ENCODE results near the gene EFEMP2.

Gene EFEMP2

DNA sequence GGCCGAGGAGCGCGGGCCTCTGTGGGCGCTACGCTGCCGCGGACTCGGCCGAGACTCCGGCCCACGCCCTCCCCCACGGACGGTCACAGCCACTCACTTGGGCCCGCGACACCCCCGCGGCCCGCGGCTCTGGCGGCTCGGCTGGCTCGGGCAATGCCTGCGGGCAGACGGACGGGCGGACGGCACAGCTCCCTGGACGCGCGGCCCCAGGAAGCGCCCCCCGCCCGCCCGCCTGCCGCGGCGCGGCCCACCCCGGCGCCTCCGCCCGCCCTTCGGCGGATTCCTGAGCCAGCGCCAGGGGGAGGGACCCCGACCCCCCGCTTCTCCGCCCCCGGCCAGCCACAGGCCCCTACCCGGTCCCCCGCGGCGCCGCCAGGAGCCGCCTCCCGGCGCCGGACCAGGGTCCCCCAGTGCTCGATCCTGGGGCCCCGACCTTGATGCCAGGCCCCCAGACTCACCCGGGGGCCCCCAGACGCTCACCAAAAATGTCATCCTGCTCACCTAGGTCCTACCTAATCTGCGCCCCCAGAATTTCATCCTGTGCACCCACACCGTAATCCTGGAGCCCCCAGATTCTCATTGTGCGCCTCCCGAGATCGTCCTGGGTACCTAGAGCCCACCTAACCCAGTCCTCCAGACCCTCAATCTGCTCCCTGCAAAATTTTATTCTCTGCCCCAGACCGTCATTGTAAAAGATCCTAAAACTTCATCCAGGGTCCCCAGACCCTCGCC, at the start of gene EFEMP2:
EFEMP2 (minus strand) TSS at position 215 of the 732 bp plus-strand sequence. CDS start 446 bp downstream, outside the sequence.
- no peak for DNase-seq

DNA sequence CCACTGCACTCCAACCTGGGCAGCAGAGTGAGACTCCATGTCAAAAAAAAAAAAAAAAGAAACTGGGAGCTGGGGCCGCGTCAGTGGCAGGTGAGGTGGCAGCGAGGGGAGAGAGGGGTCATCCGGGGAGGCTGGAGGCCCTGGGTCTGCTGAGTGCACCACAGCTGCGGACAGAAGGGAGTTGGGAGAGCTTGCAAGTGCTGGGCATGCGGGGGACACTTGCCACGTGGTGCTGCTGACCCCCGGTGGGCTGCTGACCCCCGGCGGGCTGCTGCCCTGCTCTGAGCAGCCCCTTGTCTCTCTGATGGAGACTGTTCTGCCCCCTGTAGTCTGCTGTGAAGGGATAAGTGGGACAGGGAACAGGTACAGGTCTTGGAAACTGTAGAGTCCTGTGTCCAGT, 49.3 kb upstream of the EFEMP2 start:
- DNase-seq: no peak

DNA sequence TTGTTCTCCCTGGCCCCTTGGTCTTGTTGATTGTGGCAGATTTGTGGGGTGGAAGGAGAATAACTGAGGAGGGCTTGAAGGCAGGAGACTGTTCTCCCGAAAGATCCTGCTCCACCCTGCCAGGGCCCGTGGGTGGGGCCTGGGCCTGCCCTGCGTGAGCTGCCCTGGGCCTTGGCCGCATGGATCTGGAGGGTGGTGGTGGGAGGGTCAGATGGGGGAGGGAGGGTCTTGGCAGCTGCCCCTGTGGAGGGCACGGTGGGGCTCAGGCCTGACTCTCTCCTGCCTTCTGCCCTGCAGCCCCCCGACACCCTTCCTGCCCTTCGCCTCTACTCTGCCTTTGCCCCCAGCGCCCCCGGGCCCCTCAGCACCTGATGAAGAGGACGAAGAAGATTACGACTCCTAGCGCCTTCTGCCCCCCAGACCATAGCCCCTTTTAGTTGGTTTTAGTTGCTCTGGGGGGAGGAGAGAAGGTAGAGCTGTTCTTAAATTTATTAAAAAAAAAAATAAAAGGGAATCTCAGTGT, 48.5 kb upstream of the EFEMP2 start:
- DNase-seq: no peak

DNA sequence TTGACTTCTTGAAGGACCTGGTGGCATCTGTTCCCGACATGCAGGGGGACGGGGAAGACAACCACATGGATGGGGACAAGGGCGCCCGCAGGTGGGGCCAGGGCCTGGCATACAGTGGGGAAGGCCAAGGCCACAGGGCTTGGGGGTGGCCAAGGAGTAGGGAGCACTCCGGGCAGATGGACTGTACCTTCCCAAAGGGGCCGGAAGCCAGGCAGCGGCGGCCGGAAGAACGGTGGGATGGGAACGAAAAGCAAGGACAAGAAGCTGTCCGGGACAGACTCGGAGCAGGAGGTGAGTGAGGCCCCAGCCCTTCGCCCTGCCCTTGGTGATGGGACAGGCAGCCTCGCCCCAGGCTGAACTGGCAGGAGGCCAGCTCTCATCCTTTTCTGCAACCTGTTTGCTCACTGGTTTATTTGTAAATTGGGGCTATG, 47.8 kb upstream of the EFEMP2 start:
- no peak for DNase-seq

DNA sequence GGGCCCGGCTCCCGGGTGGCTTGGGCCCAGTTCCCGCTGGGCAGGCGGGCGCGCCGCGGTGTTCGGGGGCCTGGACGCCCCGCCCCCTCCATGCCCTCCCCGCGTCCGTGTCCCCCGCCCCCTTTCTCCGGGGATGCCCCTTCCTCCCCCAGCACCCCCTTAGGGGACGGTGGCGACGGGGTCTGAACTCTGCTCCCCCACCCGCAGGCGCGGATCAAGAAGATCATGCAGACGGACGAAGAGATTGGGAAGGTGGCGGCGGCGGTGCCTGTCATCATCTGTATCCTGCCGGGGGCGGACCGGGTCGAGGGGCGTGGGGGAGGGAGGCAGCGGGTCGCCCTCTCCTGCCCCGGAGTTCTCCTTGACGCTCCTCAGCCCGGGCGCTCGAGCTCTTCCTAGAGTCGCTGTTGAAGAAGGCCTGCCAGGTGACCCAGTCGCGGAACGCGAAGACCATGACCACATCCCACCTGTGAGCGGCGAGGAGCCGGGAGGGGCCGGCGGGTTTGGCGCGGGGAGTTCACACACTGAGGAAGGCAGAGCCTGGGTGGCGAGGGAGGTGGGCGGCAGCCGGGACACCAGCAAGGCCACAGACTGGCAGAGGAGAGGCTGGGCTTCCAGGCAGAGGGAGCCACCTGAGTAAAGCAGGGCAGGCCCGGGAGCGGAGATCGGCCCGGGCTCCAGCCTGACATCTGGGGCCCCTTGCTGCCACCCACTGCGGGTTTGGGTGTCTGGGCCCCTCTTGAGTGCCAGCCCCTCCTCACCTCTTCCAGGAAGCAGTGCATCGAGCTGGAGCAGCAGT, 47.2 kb upstream of the EFEMP2 start:
- DNase-seq: no peak

DNA sequence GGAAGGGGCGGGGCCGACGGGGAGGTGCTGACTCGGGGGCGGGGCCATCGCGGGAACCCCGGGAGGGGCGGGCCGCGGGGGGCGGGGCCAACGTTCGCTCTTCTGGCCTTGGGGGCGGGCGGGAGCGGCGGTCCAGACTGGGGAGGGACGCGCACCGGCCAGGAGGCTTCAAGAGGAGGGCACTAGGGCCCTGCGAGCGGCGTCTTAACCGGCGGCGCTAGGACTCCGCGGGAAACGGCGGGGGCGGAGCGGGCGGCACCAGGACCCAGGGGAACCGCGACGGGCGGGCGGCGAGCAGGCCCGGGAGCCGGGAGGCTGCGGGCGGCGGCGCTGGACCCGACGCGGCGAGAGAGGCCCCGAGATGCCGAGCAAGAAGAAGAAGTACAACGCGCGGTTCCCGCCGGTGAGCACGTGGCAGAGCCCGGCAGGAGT, 46.6 kb upstream of the EFEMP2 start, which contains the start of gene DRAP1:
DRAP1 (plus strand) TSS at position 286 of the 432 bp plus-strand sequence; CDS start at position 362, 76 bp downstream.
- peak; percentile 93 to 98 for DNase-seq

DNA sequence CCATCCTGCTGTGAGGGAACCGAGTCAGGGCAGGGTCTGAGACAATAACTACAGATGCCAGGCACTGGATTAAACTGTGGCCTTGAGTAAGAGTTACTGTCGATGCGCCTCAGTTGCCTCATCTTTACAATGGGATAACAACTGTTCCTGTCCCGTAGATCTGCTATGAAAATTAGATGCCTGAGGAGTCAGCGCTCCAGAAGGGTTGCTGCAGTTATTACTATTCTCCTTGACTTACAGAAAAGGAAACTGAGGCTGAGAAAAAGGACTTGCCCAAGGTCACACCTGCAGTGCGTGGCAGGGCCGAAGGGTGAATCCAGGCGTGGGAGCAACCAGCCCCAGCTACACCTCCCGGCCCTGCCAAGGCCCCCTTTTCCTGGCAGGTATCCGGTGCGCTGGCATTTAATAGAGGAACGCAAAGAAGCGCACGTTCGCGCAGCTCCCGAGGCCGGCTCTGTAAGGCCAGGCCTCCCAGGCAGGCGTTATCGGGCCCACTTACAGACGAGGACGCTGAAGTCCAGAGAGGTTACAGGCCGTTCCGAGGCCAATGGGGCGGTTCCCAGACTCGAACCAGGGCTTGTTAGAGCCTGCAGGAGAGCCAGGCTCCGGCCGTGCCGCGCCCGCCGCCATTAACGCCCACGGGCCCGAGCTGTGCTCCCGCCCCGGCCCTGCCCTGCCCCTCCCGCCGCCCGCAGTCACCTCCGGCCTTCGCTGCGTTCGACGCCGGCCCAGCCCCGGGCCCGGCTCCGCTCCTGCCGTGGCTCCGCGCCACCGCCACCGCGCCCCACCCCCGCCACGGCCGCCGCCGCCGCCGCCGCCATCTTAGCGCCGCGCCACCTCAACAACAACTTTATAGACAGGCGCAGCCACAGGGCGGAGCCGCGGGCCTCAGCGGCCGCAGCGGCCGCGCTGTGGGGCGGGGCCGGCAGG, 45.9 kb upstream of the EFEMP2 start, which contains the start of gene C11orf68:
C11orf68 (minus strand) TSS at position 852 of the 930 bp plus-strand sequence; CDS start at position 821, 31 bp downstream.
- no peak for DNase-seq

DNA sequence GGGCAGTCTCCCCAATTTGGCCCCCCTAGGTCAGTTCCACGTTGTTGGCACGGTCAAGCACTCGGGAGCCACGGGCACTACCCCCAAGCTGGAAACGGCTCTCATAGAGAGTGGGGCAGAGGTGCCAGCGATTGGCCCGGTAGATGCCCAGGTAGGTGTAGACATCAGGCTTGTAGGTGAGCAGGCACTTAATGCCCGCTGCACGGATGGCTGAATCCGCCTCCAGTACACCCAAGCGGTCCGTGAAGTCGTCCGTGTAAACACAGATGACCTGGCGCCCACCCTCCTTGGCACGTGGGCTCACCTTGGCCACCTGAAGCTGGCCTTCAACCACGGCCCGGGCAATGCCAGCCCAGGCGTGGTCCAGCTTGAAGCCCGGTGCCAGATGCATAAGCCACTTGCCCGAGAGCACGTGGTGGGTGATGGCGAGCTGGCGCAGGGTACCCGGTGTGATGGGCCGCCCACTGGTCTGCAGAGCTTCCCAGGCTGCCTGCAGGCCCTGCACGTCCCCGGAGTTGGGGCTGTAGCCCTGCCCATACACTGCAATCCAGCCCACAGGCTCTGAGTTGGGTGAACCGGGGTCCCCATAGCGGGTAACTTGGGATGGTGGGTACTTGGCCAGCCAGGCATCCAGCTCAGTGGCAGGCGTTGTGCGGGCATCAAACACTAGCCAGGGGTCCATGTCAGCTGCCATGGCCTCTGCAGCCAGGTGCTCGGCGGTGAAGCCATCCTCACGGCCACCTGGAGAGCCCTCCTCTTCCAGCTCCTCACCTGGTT, 45.0 kb upstream of the EFEMP2 start:
- DNase-seq: no peak

DNA sequence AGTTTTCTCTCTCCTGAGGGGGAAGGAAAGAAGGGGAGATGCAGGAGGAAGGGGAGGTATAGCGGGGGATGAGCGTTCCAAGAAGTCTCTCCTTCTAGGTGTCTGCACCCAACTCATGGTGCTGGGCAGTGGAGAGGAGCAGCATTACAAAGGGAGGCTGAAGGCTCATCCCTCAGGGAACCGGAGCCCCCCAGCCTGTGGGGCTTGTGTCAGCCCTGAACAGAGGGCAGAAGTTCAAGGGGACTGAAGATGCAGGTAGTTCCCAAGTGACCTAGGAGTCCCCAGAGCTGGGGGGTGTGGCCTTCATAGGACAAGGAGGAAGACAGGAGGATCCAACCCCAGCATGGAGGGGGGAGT, 44.5 kb upstream of the EFEMP2 start:
- no peak for DNase-seq

DNA sequence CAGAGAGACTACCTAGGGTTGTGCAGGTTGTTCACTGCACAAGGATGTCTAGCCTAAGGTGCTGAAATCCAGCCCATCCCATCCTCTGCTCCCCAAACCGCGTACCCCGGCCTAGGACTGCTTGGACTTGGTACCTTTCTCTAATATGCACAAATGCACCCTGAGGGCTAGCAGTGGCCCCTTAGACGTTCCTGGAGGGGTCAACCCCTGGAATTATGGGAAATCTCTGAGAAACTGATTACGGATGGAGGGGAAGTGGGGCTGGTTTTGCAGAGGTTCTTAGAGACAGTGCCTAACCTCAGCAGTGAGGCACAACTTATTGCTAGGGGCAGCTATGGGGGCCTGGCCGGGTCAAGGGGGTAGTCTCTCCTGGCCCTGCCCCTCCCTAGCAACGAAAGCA, 43.8 kb upstream of the EFEMP2 start:
- DNase-seq: no peak

DNA sequence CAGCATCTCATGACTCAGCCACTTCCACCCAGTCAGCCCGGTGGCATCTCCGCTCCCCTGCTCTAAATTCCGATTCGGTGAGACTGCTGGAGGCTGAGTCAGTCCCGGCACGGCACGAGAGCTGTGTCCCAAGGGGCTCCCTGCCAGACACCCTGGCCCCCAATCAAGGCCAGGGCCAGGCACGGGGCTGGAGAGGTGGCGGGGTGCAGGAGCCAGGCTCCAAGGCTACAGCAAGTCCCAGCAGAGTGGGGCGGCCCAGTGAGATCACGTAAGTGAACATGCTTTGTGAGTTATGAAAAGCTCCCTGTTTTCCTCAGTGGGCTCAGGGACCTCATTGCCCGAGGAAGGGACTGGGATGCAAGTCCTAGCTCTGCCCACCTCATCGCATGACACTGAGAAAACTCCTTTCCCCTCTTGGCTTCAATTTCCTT, 43.2 kb upstream of the EFEMP2 start:
- DNase-seq: peak in 1 of 2 experiments; percentile 69

DNA sequence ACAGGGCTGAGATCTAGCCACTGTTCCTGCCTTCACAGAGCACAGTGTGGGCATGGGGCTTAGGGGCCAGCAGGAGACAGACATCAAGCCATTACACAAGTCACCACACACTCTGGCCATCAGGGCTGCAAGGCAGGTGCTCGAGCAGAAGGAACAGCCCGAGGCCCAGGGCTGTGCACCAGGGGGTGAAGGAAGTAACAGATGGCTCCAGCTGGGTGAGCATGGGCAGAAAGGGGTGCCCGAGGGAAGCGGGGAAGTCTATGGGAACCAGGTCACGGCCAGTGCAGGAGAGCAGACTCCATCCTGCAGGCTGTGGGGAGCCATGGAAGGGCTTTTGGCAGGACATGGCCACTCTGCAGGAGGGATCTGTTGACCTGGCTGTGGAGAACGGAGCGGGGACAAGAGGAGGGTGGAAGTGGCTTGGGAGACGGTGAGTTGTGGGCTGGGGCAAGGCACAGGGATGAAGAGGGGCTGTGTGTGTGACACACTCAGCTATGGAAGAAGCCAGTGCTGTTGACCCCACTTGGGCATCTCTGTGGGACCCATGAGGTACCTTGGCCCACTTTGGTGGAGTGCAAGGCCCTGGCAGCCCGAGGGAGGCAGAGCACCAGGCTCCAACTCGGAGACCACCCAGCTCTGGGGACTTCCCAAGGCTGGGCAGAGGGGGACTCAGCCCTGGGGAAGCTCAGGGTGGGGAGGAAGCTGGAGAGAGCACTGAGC, 42.7 kb upstream of the EFEMP2 start:
- DNase-seq: peak in 1 of 2 experiments; percentile 27

DNA sequence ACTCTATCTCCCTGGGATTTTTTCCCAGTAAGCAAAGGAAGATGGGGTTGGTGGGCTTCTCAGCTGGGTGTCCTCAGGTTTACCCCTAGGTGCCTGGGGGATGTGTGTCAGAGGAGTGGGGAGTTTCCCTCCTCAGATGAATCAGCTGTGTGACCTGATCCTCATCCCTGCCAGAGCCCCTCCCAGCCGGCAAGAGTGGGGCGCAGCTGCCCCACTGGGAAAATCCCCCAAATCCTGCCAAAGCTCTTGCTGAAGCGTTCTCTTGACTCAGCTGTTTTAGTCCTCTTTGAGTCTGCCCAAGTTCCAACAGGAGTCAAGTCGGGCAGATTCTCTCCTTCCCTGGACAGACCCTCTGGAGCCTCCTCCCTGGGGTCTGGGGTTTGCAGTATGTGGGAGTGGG, 40.2 kb upstream of the EFEMP2 start:
- no peak for DNase-seq

DNA sequence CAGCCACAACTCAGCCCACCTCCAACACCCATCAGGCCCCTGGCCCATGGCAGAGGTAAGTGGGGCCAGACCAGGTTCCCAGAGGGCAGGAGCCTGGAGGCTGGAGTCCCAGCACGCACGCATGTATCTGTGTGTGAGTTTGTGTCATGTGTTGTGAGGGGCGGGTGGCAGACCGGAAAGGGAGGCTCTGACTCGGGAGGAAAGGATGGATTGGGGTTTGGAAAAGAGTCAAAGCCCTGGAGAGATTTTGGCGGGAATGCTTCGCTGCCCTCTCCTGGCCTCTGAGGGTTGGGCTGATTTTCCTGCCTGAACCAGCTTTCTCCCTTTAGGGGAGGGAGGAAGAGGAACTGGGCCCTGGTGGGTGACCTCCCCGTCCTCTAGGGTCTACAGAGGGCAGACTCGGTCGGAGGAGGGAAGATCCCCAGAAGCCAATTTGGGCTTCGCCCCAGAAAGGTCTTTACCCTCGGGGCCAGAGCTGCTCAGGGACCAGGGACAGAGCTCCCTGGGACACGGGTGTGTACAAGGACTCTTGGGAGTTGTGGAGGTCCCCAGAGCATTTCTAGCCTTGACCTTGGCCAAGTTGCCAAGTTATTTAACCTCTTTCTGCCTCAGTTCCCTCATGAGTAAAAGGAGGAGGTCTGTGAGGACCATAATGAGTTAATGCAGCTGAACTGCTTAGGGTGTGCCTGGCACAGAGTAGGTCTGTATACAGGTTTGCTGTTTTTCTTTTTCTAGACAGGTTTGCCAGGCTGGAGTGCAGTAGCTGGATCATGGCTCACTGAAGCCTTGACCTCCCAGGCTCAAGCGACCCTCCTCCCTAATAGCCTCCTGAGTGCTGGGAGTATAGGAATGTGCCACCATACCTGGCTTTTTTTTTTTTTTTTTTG, 39.3 kb upstream of the EFEMP2 start:
- peak; percentile 48 to 76 for DNase-seq

DNA sequence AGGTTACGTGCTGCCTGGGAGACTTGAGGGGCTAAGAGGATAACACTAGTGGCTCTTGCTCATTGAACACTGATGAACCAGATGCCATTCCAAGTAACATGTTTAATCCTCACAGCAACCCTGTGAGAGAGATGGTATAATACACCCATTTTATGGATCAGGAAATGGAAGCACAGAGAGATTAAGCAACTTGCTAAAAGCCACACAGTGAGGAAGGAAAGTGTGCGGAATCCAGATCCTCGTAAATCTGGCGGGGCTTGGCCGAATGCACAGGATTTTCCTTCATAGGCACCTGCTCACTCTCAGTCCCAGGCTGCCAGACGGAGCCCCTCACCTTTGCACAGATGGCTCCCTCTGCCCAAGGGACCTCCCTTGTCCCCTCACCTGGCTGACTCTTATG, 35.3 kb upstream of the EFEMP2 start:
- no peak for DNase-seq

DNA sequence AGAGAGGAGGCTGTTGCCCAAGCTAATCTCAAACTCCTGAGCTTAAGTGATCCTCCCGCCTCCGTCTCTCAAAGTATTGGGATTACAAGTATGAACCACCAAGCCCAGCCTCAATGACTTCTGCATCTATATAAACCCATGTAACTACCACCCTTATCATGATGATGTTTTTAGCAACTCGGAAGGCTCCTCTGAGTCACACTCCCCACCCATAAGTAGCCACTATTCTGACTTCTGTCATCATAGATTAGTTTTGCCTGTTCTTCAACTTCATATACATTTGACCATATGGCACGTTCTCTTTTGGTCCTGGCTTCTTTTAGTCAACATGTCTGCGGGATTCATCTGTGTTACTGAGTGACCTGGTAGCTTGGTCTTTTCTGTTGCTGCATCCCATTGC, 34.0 kb upstream of the EFEMP2 start:
- DNase-seq: no peak

DNA sequence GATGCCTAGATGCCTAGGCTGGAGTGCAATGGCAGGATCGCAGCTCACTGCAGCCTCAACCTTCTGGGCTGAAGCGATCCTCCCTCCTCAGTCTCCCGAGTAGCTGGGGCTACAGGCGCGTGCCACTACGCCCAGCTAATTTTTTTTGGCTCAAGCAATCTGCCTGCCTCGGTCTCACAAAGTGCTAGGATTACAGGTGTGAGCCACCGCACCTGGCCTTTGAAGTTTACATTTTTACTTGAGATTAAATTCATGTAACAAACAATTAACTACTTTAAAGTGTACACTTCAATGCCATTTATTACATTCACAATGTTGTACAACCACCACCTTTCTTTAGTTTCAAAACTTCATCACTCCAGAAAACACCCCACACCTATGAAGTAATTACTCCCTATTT, 31.1 kb upstream of the EFEMP2 start:
- DNase-seq: no peak

DNA sequence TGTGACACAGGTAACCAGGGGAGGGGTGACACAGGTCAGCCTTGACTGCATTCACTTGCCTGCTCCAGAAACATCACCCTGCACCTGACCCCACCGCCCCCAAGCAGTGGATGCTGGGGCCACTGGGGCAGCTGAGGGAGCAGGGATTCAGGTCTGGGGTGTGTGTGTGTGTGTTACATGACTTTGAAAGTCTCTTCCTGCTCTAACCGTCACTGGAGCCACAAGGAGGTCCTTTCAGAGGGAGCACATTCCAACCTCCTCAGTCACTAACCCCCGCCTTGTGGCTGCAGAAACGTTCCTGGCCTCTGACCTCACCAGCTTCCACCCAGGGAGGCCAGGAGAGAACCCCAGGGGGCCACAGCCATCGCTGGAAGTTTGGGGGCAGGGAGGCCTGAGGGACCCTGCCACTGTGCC, 30.5 kb upstream of the EFEMP2 start:
- DNase-seq: no peak

DNA sequence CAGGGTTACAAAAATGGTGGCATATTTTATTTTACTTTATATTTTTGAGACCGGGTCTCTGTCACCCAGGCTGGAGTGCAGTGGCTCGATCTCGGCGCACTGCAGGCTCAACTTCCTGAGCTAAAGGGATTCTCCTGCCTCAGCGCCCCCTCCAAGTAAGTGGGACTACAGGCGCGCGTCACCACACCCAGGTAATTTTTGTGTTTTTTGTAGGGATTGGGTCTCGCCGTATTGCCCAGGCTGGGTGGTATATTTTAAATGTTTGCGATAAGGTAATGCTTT, 28.2 kb upstream of the EFEMP2 start:
- DNase-seq: no peak
